GM23248 (cell line): ENCODE measurements around the gene MACROD2.

Experiments used
- EZH2 ChIP-seq: fragments of 200-600 bp; sonication (generic); IDR thresholded peaks from 2 replicates; pipeline ENCODE4 v1.6.1; 2018; ENCODE audit warnings: antibody characterized with exemption, mild to moderate bottlenecking; ENCODE audit not compliant: insufficient read depth, poor library complexity, severe bottlenecking
- EZH2phosphoT487 ChIP-seq: fragments of 200-600 bp; sonication (generic); IDR thresholded peaks from 2 replicates; pipeline ENCODE4 v1.6.1; 2018; ENCODE audit warnings: antibody characterized with exemption, moderate library complexity, mild to moderate bottlenecking, low read depth; ENCODE audit not compliant: insufficient read depth

- no peak for TF ChIP-seq EZH2phosphoT487
- TF ChIP-seq EZH2 = no peak
These were observed 692.7 kb downstream of the MACROD2 start for GRCh38 chr20:14688005-14688404.
